Liver (tissue), 3 donors: Measurements from ENCODE around the gene CACTIN.

Experiments
- ATF3 ChIP-seq: IDR thresholded peaks from 2 replicates; pipeline ENCODE4 v1.6.1; 2016; ENCODE audit warnings: antibody characterized with exemption
- CTCF ChIP-seq: fragments of 150-350 bp; IDR thresholded peaks from 2 replicates; pipeline ENCODE4 v1.5.1; 2017; ENCODE audit warnings: improper control_type of control experiment, low read depth, low read length; ENCODE audit not compliant: missing input control
- EGR1 ChIP-seq, 2 donors: IDR thresholded peaks; 2 replicates each; pipeline ENCODE4 v1.6.1; 2016 to 2018; ENCODE audit warnings: antibody characterized with exemption in 2 of 2, low read depth in 2 of 2
- GABPA ChIP-seq, 2 donors: IDR thresholded peaks in 1 of 2; conservative IDR thresholded peaks in 1 of 2; 2 replicates each; pipeline ENCODE4 v1.6.1; 2016; ENCODE audit warnings: antibody characterized with exemption in 2 of 2, mild to moderate bottlenecking in 1 of 2, moderate library complexity in 1 of 2
- HNF4G ChIP-seq: IDR thresholded peaks from 2 replicates; pipeline ENCODE4 v1.6.1; 2016; ENCODE audit warnings: antibody characterized with exemption
- JUND ChIP-seq, 2 donors: IDR thresholded peaks; 2 replicates each; pipeline ENCODE4 v1.6.1; 2016; ENCODE audit warnings: antibody characterized with exemption in 2 of 2
- MAX ChIP-seq: IDR thresholded peaks from 2 replicates; pipeline ENCODE4 v1.6.1; 2016; ENCODE audit warnings: antibody characterized with exemption
- RAD21 ChIP-seq, 2 donors: IDR thresholded peaks; 2 replicates each; pipeline ENCODE4 v1.6.1; 2016; ENCODE audit warnings: antibody characterized with exemption in 2 of 2, mild to moderate bottlenecking in 2 of 2
- REST ChIP-seq: IDR thresholded peaks from 2 replicates; pipeline ENCODE4 v1.6.1; 2016; ENCODE audit warnings: antibody characterized with exemption, mild to moderate bottlenecking
- SP1 ChIP-seq: IDR thresholded peaks from 2 replicates; pipeline ENCODE4 v1.6.1; 2018; ENCODE audit warnings: antibody characterized with exemption, mild to moderate bottlenecking
- TAF1 ChIP-seq: conservative IDR thresholded peaks from 2 replicates; pipeline ENCODE4 v1.6.1; 2016; ENCODE audit warnings: antibody characterized with exemption, mild to moderate bottlenecking
- ZBTB33 ChIP-seq: IDR thresholded peaks from 2 replicates; pipeline ENCODE4 v1.6.1; 2016; ENCODE audit warnings: antibody characterized with exemption
- donor health status: healthy.
- donor health status: healthy.

GRCh38 chr19:3570606-3571011 is 56.0 kb downstream of the CACTIN start:
- TF ChIP-seq CTCF (no peak), ZBTB33 (no peak), TAF1 (no peak), MAX (no peak), SP1 (no peak), REST (no peak), HNF4G (no peak), RAD21 (IDR thresholded peaks at IDR 0.05) (no peak), GABPA (IDR thresholded peaks at IDR 0.05 in 1 of 2, conservative IDR thresholded peaks at IDR 0.05 in 1 of 2) (no peak), EGR1 (IDR thresholded peaks at IDR 0.05; ENCODE audit: low read depth in 2 of 2) (no peak), ATF3 (no peak), JUND (IDR thresholded peaks at IDR 0.05) (no peak)
